Measurements from ENCODE around the gene FAM193A.
"Not testable (repeated sequence)": the region's sequence is repeated elsewhere in the genome, so short reads cannot be mapped to it uniquely, and the experiment has no call there.

Gene FAM193A

DNA sequence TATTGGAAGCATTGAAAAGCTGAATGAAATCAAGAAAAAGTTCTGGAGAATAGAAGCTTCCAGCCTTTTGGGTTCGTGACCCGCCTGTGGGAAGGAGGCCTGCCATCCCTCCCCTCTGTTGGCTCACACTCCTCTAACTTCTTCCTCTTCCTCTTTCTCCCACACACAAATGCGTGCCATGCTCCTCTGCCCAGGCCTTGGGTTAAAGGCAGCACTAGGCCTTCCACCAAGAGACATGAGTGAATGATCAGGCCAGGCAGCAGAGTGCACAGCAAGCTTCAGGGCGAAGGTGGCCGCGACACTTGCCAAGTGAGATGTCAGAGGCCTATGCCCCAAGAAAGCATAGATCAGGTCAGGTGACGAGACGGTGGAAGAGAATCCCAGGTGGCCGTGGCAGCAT lies 38.4 kb downstream of the FAM193A start:
- DNase-seq (ENCODE audit: low read depth in 2 of 2): no peak

- no peak for DNase-seq (ENCODE audit: low read depth in 2 of 2)
Observed at GRCh38 chr4:2576290-2576689, 39.8 kb downstream of the FAM193A start.

DNA sequence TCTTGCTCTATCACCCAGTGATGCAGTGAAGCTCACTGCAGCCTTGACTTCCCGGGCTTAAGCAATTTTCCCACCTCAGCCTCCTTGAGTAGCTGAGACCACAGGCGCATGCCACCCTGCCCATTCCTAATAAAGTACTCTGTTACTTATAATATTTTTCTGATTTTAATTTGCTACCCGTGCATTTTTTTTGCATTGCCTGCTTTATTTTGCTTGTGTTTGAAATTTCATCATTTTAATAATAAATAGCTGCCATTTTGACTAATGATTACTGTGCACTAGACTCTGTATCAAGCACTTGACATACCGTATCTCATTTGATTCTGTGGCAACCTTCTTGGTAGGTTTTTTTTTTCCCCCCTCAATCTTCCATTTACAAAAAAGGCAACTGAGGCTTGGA lies 41.7 kb downstream of the FAM193A start:
- no peak for DNase-seq (ENCODE audit: low read depth in 2 of 2)

DNA sequence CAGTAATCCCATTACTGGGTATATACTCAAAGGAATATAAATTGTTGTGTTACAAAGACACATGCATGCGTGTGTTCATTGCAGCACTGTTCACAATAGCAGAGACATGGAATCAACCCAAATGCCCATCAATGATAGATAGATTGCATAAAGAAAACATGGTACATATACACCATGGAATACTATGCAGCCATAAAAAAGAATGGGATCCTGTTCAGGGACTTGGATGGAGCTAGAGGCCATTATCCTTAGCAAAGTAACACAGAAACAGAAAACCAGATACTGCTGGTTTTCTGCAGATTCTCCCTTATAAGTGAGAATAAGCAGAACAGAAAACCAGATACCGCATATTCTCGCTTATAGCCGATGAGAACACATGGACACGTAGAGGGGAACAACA lies 43.5 kb downstream of the FAM193A start:
- DNase-seq (ENCODE audit: low read depth in 2 of 2): no peak

DNA sequence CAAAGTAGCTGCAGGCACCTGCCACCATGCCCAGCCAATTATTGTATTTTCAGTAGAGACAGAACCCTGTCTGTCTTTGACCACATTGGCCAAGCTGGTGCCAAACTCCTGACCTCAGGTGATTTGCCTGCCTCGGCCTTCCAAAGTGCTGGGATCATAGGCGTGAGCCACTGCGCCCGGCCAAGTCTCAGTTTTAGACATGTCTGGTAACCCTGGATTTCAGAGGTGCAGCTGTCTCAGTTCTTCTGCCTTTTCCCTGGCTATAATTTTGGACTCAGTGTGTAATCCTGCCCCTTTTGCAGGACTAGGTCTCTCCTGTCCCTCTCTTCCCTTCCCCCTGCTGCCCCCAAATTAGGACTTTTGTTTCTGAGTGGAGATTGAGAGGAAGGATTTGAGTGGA lies 46.6 kb downstream of the FAM193A start:
- no peak for DNase-seq (ENCODE audit: low read depth in 2 of 2)

GRCh38 chr4:2583517-2583916 lies 47.1 kb downstream of the FAM193A start:
- no peak for DNase-seq (ENCODE audit: low read depth in 2 of 2)

- DNase-seq (ENCODE audit: low read depth in 2 of 2): no peak
Observed at GRCh38 chr4:2586502-2586901, 50.1 kb downstream of the FAM193A start.

DNA sequence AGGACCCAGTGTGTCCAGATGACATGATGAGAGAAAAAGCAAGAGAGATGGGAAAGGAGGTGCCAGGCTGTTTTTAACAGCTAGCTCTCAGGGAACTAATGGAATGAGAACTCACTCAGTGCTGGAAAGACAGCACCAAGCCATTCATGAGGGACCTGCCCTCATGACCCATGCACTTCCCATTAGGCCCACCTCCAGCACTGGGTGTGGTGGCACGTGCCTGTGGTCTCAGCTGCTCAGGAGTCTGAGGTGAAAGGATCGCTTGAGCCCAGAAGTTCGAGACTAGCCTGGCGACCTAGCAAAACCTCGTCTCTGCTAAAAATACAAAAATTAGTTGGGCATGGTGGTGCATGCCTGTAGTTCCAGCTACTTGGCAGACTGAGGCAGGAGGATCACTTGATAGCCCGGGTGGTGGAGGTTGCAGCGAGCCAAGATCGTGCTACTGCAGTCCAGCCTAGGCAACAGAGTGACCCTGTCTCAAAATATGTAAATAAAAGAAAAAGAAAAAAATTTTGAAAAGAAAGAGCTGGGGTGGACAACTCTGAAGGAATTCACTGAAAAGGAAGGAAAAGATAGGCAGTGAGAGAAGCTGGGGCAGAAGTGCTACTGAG lies 50.9 kb downstream of the FAM193A start:
- DNase-seq (ENCODE audit: low read depth in 2 of 2): no peak

GRCh38 chr4:2588259-2588658 lies 51.8 kb downstream of the FAM193A start:
- DNase-seq (ENCODE audit: low read depth in 2 of 2): no peak

- DNase-seq (ENCODE audit: low read depth in 2 of 2): no peak
Observed at GRCh38 chr4:2591189-2591588, 54.7 kb downstream of the FAM193A start.

DNA sequence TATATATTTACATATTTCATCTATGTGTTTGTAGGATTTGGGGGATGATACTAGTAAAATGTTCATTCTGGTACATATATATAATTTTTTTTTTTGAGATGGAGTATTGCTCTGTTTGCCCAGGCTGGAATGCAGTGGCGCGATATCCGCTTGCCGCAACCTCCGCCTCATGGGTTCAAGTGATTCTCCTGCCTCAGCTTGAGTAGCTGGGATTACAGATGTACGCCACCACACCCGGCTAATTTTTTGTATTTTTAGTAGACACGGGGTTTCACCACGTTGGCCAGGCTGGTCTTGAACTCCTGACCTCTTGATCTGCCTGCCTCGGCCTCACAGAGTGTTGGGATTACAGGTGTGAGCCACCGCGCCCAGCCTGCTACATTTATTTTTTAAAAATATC lies 55.6 kb downstream of the FAM193A start:
- DNase-seq (ENCODE audit: low read depth in 2 of 2): not testable (repeated sequence)

GRCh38 chr4:2592572-2592971 lies 56.1 kb downstream of the FAM193A start:
- DNase-seq (ENCODE audit: low read depth in 2 of 2): no peak

DNA sequence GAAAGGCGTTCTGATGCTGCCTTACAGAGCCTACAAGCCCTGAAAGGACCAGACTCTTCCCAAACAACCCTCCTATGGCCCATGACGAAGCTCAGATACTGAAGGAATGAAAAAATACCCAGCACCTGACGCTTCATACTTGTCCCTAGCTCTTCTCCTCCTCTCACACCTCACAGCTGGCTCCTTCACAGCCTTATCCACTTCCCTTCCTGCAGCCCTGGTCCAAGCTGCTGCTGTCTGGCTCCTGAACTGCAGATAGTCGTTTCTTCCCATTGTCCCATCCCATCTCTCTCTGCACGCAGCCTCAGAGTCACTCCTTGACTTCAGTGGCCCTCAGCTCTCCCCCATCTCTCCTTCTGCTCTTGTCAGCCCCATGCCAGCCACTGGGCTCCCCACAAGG lies 56.6 kb downstream of the FAM193A start:
- DNase-seq (ENCODE audit: low read depth in 2 of 2): no peak

- DNase-seq (ENCODE audit: low read depth in 2 of 2): no peak
Observed at GRCh38 chr4:2595436-2595835, 59.0 kb downstream of the FAM193A start.

- DNase-seq (ENCODE audit: low read depth in 2 of 2): no peak
Observed at GRCh38 chr4:2595952-2596552, 59.6 kb downstream of the FAM193A start.

- no peak for DNase-seq (ENCODE audit: low read depth in 2 of 2)
Observed at GRCh38 chr4:2596611-2597010, 60.2 kb downstream of the FAM193A start.

DNA sequence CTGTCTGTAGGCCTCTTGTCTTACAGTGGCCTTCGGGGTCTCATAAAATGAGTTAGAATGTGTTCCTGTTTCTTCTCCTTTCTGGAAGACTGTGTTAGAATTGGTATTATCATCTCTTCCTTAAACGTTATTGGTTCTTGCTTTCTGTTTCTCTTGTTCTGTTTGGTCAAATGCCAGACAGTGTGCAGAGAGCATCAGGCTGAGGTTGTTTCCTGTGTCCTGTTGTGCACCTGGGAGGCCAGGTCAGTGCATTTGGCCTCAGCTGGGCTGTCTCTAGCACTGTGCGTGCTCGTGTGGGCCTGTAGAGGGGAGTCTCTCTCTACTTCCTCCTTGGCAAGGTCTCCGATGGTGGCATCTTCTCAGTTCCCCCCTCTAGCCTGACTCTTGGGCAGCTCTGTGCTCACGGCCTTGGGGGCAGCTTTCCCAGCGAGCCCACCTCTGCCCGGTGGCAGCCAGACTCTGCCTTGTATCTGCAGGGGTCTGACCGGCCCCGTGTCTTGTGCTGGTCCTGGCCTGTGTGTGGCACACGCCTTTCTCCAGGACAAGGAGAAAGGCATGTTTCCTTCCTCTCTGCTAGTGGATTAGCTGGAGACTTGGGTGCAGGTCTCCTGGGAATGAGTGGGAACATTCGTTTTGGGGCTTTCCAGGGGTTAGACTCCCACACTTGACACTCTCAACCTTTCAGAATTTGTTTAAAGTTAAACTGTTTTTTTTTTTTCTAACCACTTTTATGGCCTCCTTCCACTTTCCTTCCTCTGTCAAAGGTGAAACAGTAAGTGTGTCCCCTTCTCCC lies 62.3 kb downstream of the FAM193A start:
- no peak for DNase-seq (ENCODE audit: low read depth in 2 of 2)

DNA sequence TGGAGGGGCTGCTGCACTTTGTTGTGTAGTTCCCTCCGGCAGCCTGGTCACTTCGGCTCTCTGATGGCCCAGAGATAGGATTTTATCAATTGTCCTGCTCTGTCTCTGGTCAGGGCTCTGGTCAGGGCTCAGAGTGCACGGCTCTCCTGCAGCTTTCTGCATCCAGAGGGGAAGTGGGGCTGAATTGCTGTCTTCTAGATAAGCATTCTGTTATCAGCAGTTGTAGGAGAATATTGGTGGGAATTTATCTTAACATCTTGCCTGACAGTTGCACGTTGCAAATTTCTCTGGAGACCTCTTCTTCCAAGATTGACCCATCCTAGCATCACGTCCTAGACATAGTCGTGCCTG lies 62.8 kb downstream of the FAM193A start:
- no peak for DNase-seq (ENCODE audit: low read depth in 2 of 2)

- no peak for DNase-seq (ENCODE audit: low read depth in 2 of 2)
Observed at GRCh38 chr4:2600878-2601277, 64.4 kb downstream of the FAM193A start.

DNA sequence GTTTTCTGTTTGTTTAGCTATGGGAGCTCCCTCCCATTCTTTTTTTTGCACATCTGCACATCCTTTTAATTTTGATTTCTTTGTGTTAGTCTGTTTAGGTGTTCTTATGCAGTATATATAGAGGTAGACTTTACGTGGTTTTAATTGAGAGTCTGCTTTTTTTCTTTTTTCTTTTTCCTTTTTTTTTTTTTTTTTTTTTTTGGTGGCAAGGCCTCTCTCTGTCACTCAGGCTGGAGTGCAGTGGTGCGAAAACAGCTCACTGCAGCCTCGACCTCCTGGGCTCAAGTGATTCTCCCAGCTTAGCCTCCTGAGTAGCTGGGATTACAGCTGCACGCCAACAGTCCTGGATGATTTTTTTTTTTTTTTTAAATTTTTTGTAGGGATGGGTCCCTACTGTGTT lies 68.2 kb downstream of the FAM193A start:
- DNase-seq (ENCODE audit: low read depth in 2 of 2): no peak

- DNase-seq (ENCODE audit: low read depth in 2 of 2): no peak
Observed at GRCh38 chr4:2606960-2607506, 70.6 kb downstream of the FAM193A start.

- DNase-seq (ENCODE audit: low read depth in 2 of 2): no peak
Observed at GRCh38 chr4:2607822-2608221, 71.4 kb downstream of the FAM193A start.

DNA sequence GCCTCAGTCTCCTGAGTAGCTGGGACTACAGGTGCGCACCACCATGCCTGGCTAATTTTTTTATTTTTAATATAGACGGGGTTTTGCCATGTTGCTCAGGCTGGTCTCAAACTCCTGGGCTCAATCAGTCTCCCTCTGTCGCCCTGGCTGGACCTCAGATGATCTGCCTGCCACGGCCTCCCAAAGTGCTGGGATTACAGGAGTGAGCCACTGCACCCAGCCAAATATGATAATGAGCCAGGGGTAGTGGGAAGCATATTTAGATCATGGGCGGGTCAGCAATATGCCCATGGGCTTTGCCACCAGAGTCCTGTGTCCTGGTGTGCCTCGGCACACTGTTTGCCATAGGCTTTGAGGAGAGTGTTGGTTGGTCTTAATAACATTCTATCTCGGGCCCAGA lies 71.8 kb downstream of the FAM193A start:
- DNase-seq (ENCODE audit: low read depth in 2 of 2): no peak
